ENCODE data around the gene SLC39A5. TPM values are rescaled to one million over a fixed set of nuclear protein-coding genes. Genes with fewer than 3 reads are reported as not detected.
"Not testable (repeated sequence)": the region's sequence is repeated elsewhere in the genome, so short reads cannot be mapped to it uniquely, and the experiment has no call there.

The SLC39A5 gene
- total RNA-seq, 1 experiment from 2014 or later, result not detected

GRCh38 chr12:56282579-56282978 is 52.7 kb downstream of the SLC39A5 start:
- Mint-ChIP-seq H3K9me3 (ENCODE audit: unreplicated experiment) (no peaks in the 10 kb centered on the region), H3K36me3 (ENCODE audit: insufficient read depth, unreplicated experiment) (peaks cover 90% of the 10 kb centered on the region), H3K27me3 (ENCODE audit: insufficient read depth, unreplicated experiment) (no peaks in the 10 kb centered on the region), H3K27ac (ENCODE audit: low read depth, unreplicated experiment) (no peak overlapping the region), H3K4me1 (ENCODE audit: insufficient read depth, unreplicated experiment) (no peaks in the 10 kb centered on the region), H3K4me3 (ENCODE audit: unreplicated experiment) (no peak overlapping the region)
- CTCF ChIA-PET, result interaction anchor here (0.5 kb wide), 2 partner anchors 15 to 422 kb away, joined by 3 read pairs; no protein-coding TSS in a partner anchor
- intact Hi-C loops (cut with micrococcal nuclease), result no loop called here
- POLR2A ChIA-PET, result interaction anchor here (5.4 kb wide), 1 partner anchor 16 kb away, joined by 27 read pairs; the partner anchor contains the start of gene CS
- no peak for DNase-seq (ENCODE audit: unreplicated experiment)
- BruUV-seq (replicated peaks), result no TSS peak
- no peak for TF ChIP-seq CTCF (IDR thresholded peaks at IDR 0.05; ENCODE audit: unreplicated experiment)

GRCh38 chr12:56284263-56284662 is 54.4 kb downstream of the SLC39A5 start:
- BruUV-seq (replicated peaks); DNase-seq (ENCODE audit: unreplicated experiment); H3K4me1 Mint-ChIP-seq (ENCODE audit: insufficient read depth, unreplicated experiment); H3K27me3 Mint-ChIP-seq (ENCODE audit: insufficient read depth, unreplicated experiment); H3K4me3 Mint-ChIP-seq (ENCODE audit: unreplicated experiment); intact Hi-C loops (cut with micrococcal nuclease); H3K27ac Mint-ChIP-seq (ENCODE audit: low read depth, unreplicated experiment); H3K9me3 Mint-ChIP-seq (ENCODE audit: unreplicated experiment): not testable (repeated sequence)
- peaks cover 87% of the 10 kb centered on the region for H3K36me3 Mint-ChIP-seq (ENCODE audit: insufficient read depth, unreplicated experiment)
- POLR2A ChIA-PET, result interaction anchor here (0.6 to 5.4 kb wide), 3 partner anchors 9 to 70 kb away, joined by 3 to 27 read pairs (median 3); partner anchors contain the start of gene CS
- CTCF ChIA-PET, result interaction anchor here (0.9 to 1.7 kb wide), 2 partner anchors 17 to 32 kb away, joined by 4 to 9 read pairs; partner anchors contain the start of gene COQ10A

- H3K9me3 Mint-ChIP-seq (ENCODE audit: unreplicated experiment), result no peaks in the 10 kb centered on the region
Measured at GRCh38 chr12:56286044-56286830, 56.4 kb downstream of the SLC39A5 start.

More at GRCh38 chr12:56286044-56286830, 56.4 kb downstream of the SLC39A5 start:
- Mint-ChIP-seq H3K36me3 (ENCODE audit: insufficient read depth, unreplicated experiment) (peaks cover 84% of the 10 kb centered on the region), H3K27ac (ENCODE audit: low read depth, unreplicated experiment) (no peak overlapping the region), H3K27me3 (ENCODE audit: insufficient read depth, unreplicated experiment) (no peaks in the 10 kb centered on the region), H3K4me3 (ENCODE audit: unreplicated experiment) (no peak overlapping the region), H3K4me1 (ENCODE audit: insufficient read depth, unreplicated experiment) (peaks cover 3% of the 10 kb centered on the region)
- POLR2A ChIA-PET, result interaction anchor here (1.0 to 5.4 kb wide), 2 partner anchors 12 to 168 kb away, joined by 3 to 27 read pairs; partner anchors contain the start of genes CS and ZC3H10
- no TSS peak for BruUV-seq (replicated peaks)
- CTCF ChIA-PET, result interaction anchor here (0.6 to 1.7 kb wide), 6 partner anchors 11 to 32 kb away, joined by 3 to 9 read pairs (median 4); partner anchors contain the start of gene COQ10A
- intact Hi-C loops (cut with micrococcal nuclease), result no loop called here
- TF ChIP-seq CTCF (IDR thresholded peaks at IDR 0.05; ENCODE audit: unreplicated experiment), result no peak
- DNase-seq (ENCODE audit: unreplicated experiment), result no peak

Other genes with a start within 250 kb of the SLC39A5 start
- gene SUOX, start 232.8 kb upstream of the SLC39A5 start, total RNA-seq (2022), result 6.3 and 7.9 TPM in 2 replicates
- gene IKZF4, start 209.0 kb upstream of the SLC39A5 start, total RNA-seq (2022), result 2.4 and 3.4 TPM in 2 replicates
- gene RPS26, start 188.1 kb upstream of the SLC39A5 start, total RNA-seq (2022), result 45.1 and 67.3 TPM in 2 replicates
- 1.1 and 3.7 TPM in 2 replicates for gene ERBB3, start 149.9 kb upstream of the SLC39A5 start, total RNA-seq (2022)
- gene PA2G4, start 125.5 kb upstream of the SLC39A5 start, total RNA-seq (2022), result 158 and 205 TPM in 2 replicates
- gene RPL41, start 113.4 kb upstream of the SLC39A5 start, total RNA-seq (2022), result 4,675 and 4,734 TPM in 2 replicates
- gene ZC3H10, start 111.8 kb upstream of the SLC39A5 start, total RNA-seq (2022), result 2.8 and 3.5 TPM in 2 replicates
- gene ESYT1, start 101.8 kb upstream of the SLC39A5 start, total RNA-seq (2022), result 111 and 123 TPM in 2 replicates
- gene MYL6B, start 77.5 kb upstream of the SLC39A5 start, total RNA-seq (2022), result 46.0 and 58.0 TPM in 2 replicates
- gene MYL6, start 71.7 kb upstream of the SLC39A5 start, total RNA-seq (2022), result 716 and 997 TPM in 2 replicates
- 52.1 and 57.0 TPM in 2 replicates for gene SMARCC2, start 40.6 kb upstream of the SLC39A5 start, total RNA-seq (2022)
- 92.1 and 108 TPM in 2 replicates for gene RNF41, start 8.1 kb upstream of the SLC39A5 start, total RNA-seq (2022)
- gene NABP2, start 5.7 kb upstream of the SLC39A5 start, total RNA-seq (2022), result 53.3 and 56.2 TPM in 2 replicates
- 46.3 and 73.8 TPM in 2 replicates for gene ANKRD52, start 28.3 kb downstream of the SLC39A5 start, total RNA-seq (2022)
- 3.6 and 3.8 TPM in 2 replicates for gene COQ10A, start 36.9 kb downstream of the SLC39A5 start, total RNA-seq (2022)
- 213 and 257 TPM in 2 replicates for gene CS, start 70.3 kb downstream of the SLC39A5 start, total RNA-seq (2022)
- gene CNPY2, start 85.9 kb downstream of the SLC39A5 start, total RNA-seq (2022), result 169 and 210 TPM in 2 replicates
- 72.9 and 80.1 TPM in 2 replicates for gene PAN2, start 103.9 kb downstream of the SLC39A5 start, total RNA-seq (2022)
- gene IL23A, start 108.8 kb downstream of the SLC39A5 start, total RNA-seq (2022), result 0.61 and 1.7 TPM in 2 replicates
- gene STAT2, start 130.1 kb downstream of the SLC39A5 start, total RNA-seq (2022), result 61.2 and 101 TPM in 2 replicates
- not detected in 2 replicates for gene APOF, start 132.8 kb downstream of the SLC39A5 start, total RNA-seq (2022)
- gene TIMELESS, start 219.4 kb downstream of the SLC39A5 start, total RNA-seq (2022), result 10.1 and 14.0 TPM in 2 replicates
- not detected in 2 replicates for gene MIP, start 224.6 kb downstream of the SLC39A5 start, total RNA-seq (2022)
- 3.5 and 3.9 TPM in 2 replicates for gene SPRYD4, start 238.5 kb downstream of the SLC39A5 start, total RNA-seq (2022)

Data from MCF 10A (cell line).